GM23338 (cell line): Measurements from ENCODE around the gene PPP2R2B. TPM values are rescaled to one million over a fixed set of nuclear protein-coding genes. Genes with fewer than 3 reads are reported as not detected.

Experiments
- ATAC-seq: fragments of 200-7000 bp; cut with Tn5 transposase; 3 replicates; pipeline ENCODE4 v1.9.1; 2020
- DNase-seq: peaks from one replicate; pipeline ENCODE4 v3.0.0-alpha.2; 2015; ENCODE audit warnings: low spot score
- H2AFZ ChIP-seq: fragments of 200-600 bp; sonication (generic); 2 replicates; pipeline ENCODE4 v1.8.0; 2016; ENCODE audit warnings: antibody characterized with exemption, mild to moderate bottlenecking, moderate library complexity
- H3F3A ChIP-seq: fragments of 200-600 bp; sonication (generic); replicated peaks from 2 replicates; pipeline ENCODE4 v1.8.0; 2017; ENCODE audit warnings: antibody characterized with exemption, mixed run types, low read depth
- H3K27ac ChIP-seq: fragments of 200-600 bp; sonication (generic); 2 replicates; pipeline ENCODE4 v1.6.1; 2016; ENCODE audit warnings: low read depth
- H3K27me3 ChIP-seq: fragments of 200-600 bp; sonication (generic); 2 replicates; pipeline ENCODE4 v1.8.0; 2016; ENCODE audit warnings: mild to moderate bottlenecking, mixed run types, moderate library complexity; ENCODE audit not compliant: insufficient read depth
- H3K36me3 ChIP-seq: fragments of 200-600 bp; sonication (generic); 2 replicates; pipeline ENCODE4 v1.8.0; 2016; ENCODE audit warnings: mild to moderate bottlenecking; ENCODE audit not compliant: insufficient read depth
- H3K4me1 ChIP-seq: fragments of 200-600 bp; sonication (generic); 2 replicates; pipeline ENCODE4 v1.8.0; 2016; ENCODE audit warnings: mild to moderate bottlenecking, moderate library complexity; ENCODE audit not compliant: insufficient read depth
- H3K4me2 ChIP-seq: fragments of 200-600 bp; sonication (generic); 2 replicates; pipeline ENCODE4 v1.7.1; 2017; ENCODE audit warnings: mixed run types
- H3K4me3 ChIP-seq: fragments of 200-600 bp; sonication (generic); 2 replicates; pipeline ENCODE4 v1.6.1; 2016; ENCODE audit warnings: mixed run types
- H3K79me2 ChIP-seq: fragments of 200-600 bp; sonication (generic); replicated peaks from 2 replicates; pipeline ENCODE4 v1.8.0; 2017; ENCODE audit warnings: mild to moderate bottlenecking; ENCODE audit not compliant: insufficient read depth
- H3K9me2 ChIP-seq: fragments of 200-600 bp; sonication (generic); 2 replicates; pipeline ENCODE4 v1.8.0; 2017; ENCODE audit not compliant: insufficient read depth
- H4K20me1 ChIP-seq: fragments of 200-600 bp; sonication (generic); replicated peaks from 2 replicates; pipeline ENCODE4 v1.8.0; 2017; ENCODE audit warnings: mild to moderate bottlenecking; ENCODE audit not compliant: insufficient read depth
- H3K27ac Mint-ChIP-seq: 2 replicates; pipeline ENCODE4 v1.8.0; 2020; ENCODE audit warnings: inconsistent platforms, mild to moderate bottlenecking, moderate library complexity, mixed read lengths
- H3K27me3 Mint-ChIP-seq: 3 replicates; pipeline ENCODE4 v1.8.0; 2022; ENCODE audit warnings: low read depth, mild to moderate bottlenecking, moderate library complexity, mixed read lengths, inconsistent platforms; ENCODE audit not compliant: insufficient read depth, poor library complexity
- H3K36me3 Mint-ChIP-seq: 3 replicates; pipeline ENCODE4 v1.8.0; 2021; ENCODE audit warnings: low read depth, mild to moderate bottlenecking, inconsistent platforms, moderate library complexity, mixed read lengths
- H3K4me1 Mint-ChIP-seq: 3 replicates; pipeline ENCODE4 v1.8.0; 2020; ENCODE audit warnings: mild to moderate bottlenecking, inconsistent platforms, mixed read lengths
- H3K4me3 Mint-ChIP-seq: 3 replicates; pipeline ENCODE4 v1.8.0; 2021; ENCODE audit warnings: moderate library complexity, mild to moderate bottlenecking, inconsistent platforms, mixed read lengths
- H3K9me3 Mint-ChIP-seq: 3 replicates; pipeline ENCODE4 v1.8.0; 2020; ENCODE audit warnings: moderate library complexity, mild to moderate bottlenecking, inconsistent platforms, mixed read lengths
- CREB1 ChIP-seq: fragments of 250-450 bp; sonication (Bioruptor Pico); IDR thresholded peaks from 2 replicates; pipeline ENCODE4 v1.5.0; 2020; ENCODE audit warnings: low read depth, mild to moderate bottlenecking, moderate library complexity
- CTCF ChIP-seq, 2 experiments: fragments of 200-600 bp in 1 of 2; sonication (generic) in 1 of 2; conservative IDR thresholded peaks; 2 replicates each; pipeline versions ENCODE4 v1.5.1 to v1.6.1; 2016 to 2017; ENCODE audit warnings: antibody characterized with exemption in 2 of 2, low read depth in 2 of 2, mild to moderate bottlenecking in 2 of 2, moderate library complexity in 1 of 2
- EZH2 ChIP-seq: fragments of 200-600 bp; sonication (generic); IDR thresholded peaks from one replicate; pipeline ENCODE4 v1.8.0; 2017; ENCODE audit warnings: antibody characterized with exemption, mild to moderate bottlenecking, low read depth; ENCODE audit not compliant: unreplicated experiment
- EZH2phosphoT487 ChIP-seq: fragments of 200-600 bp; sonication (generic); IDR thresholded peaks from one replicate; pipeline ENCODE4 v1.8.1; 2018; ENCODE audit warnings: antibody characterized with exemption; ENCODE audit not compliant: unreplicated experiment
- JUNB ChIP-seq: IDR thresholded peaks from one replicate; pipeline ENCODE4 v1.6.1; 2016; ENCODE audit warnings: antibody characterized with exemption; ENCODE audit not compliant: unreplicated experiment
- POLR2AphosphoS5 ChIP-seq: IDR thresholded peaks from 2 replicates; pipeline ENCODE4 v1.6.1; 2016; ENCODE audit warnings: antibody characterized with exemption, low read depth
- ZNF331 ChIP-seq: fragments of 250-450 bp; sonication (Bioruptor Pico); IDR thresholded peaks from 2 replicates; pipeline ENCODE4 v1.5.0; 2020; ENCODE audit warnings: low read depth, mild to moderate bottlenecking, moderate library complexity
- ZNF462 ChIP-seq: fragments of 250-450 bp; sonication (Bioruptor Pico); IDR thresholded peaks from 2 replicates; pipeline ENCODE4 v1.5.0; 2020; ENCODE audit warnings: mild to moderate bottlenecking, moderate library complexity
- polyA plus RNA-seq: library from polyadenylated mRNA; unstranded; fragments of >200 nt; fragmentation: Nextera tagmentation; extraction: Ambion mirVana; gene quantifications from 2 replicates; pipeline ENCODE4 v1.2.1, GENCODE V29; 2016
- total RNA-seq: library from RNA; depleted of rRNA; stranded (reverse); fragments of >200 nt; shearing (Covaris generic); gene quantifications from 2 replicates; pipeline ENCODE4 v1.2.3, GENCODE V29; 2014

The PPP2R2B gene
- total and polyA plus RNA-seq, 2 experiments from 2014 or later, result 21.3 to 33.9 TPM

- TF ChIP-seq ZNF462 (no peak), ZNF331 (no peak), CREB1 (CRISPR knock-in tag) (no peak), EZH2 (no peak), POLR2AphosphoS5 (no peak), JUNB (no peak), CTCF (conservative IDR thresholded peaks at IDR 0.05; ENCODE audit: low read depth in 2 of 2) (no peak), EZH2phosphoT487 (no peak)
These were observed 41.9 kb upstream of the PPP2R2B start (continued) for GRCh38 chr5:146920351-146920881.

- DNase-seq, result peak; percentile 93
- Histone ChIP-seq H4K20me1 (no peaks in the 10 kb centered on the region), H3K79me2 (no peaks in the 10 kb centered on the region), H3K4me1 (peaks cover 23% of the 10 kb centered on the region), H3K36me3 (no peaks in the 10 kb centered on the region), H3K27me3 (no peaks in the 10 kb centered on the region), H3K4me3 (no peak overlapping the region), H2AFZ (no peak overlapping the region), H3K9me2 (0 out of 2 replicates have a peak, but pooled peaks cover 4% of the 10 kb centered on the region), H3K27ac (peak overlapping the region; percentile 17; the same call in 1 of the 2 replicates), H3K4me2 (peak overlapping the region; percentile 30; the same call in 1 of the 2 replicates), H3F3A (no peaks in the 10 kb centered on the region)
- Mint-ChIP-seq H3K9me3 (no peaks in the 10 kb centered on the region), H3K27ac (0 out of 2 replicates have a peak overlapping the region, but pooled peaks have one; percentile 68), H3K36me3 (no peaks in the 10 kb centered on the region), H3K4me1 (peaks cover 34% of the 10 kb centered on the region), H3K27me3 (no peaks in the 10 kb centered on the region), H3K4me3 (no peak overlapping the region)
- ATAC-seq, result peak; percentile 97
- TF ChIP-seq CREB1 (CRISPR knock-in tag) (no peak), POLR2AphosphoS5 (no peak), ZNF462 (no peak)
These were observed 40.7 kb upstream of the PPP2R2B start for GRCh38 chr5:146919304-146919703.
